Gastrocnemius medialis (tissue), 4 donors: ENCODE data around the gene TRPC3. TPM values are rescaled to one million over a fixed set of nuclear protein-coding genes. Genes with fewer than 3 reads are reported as not detected.
A peak's percentile ranks its signal among the peaks of the same experiment; 100 is the strongest.

Source experiments
- ATAC-seq, 2 donors: fragments of 150-250 bp; one replicate each; pipeline ENCODE4 v1.9.1; 2016
- DNase-seq, 2 donors: peaks; one replicate each; pipeline ENCODE4 v3.0.0-alpha.2; 2019
- H3K27ac ChIP-seq, 4 donors: fragments of 200-600 bp; sonication (generic); 1 replicate in 1 of 4; 2 replicates in 3 of 4; pipeline ENCODE4 v1.5.1; 2016 to 2018; ENCODE audit warnings: mild to moderate bottlenecking in 2 of 4, moderate library complexity in 1 of 4
- H3K27me3 ChIP-seq, 3 donors: fragments of 200-600 bp; sonication (generic) in 2 of 3; 1 replicate in 1 of 3; 2 replicates in 2 of 3; pipeline versions ENCODE4 v1.5.1 to v1.6.0; 2016 to 2019; ENCODE audit warnings: mild to moderate bottlenecking in 1 of 3, moderate library complexity in 1 of 3
- H3K36me3 ChIP-seq, 2 donors: fragments of 200-600 bp; sonication (generic) in 1 of 2; one replicate each; pipeline ENCODE4 v1.5.1; 2017 to 2018
- H3K4me1 ChIP-seq, 2 donors: fragments of 200-600 bp; sonication (generic) in 1 of 2; one replicate each; pipeline ENCODE4 v1.5.1; 2016 to 2017; ENCODE audit warnings: mild to moderate bottlenecking in 2 of 2
- H3K4me3 ChIP-seq, 4 donors: fragments of 200-600 bp; sonication (generic) in 3 of 4; 1 replicate in 1 of 4; 2 replicates in 3 of 4; pipeline ENCODE4 v1.5.1; 2016 to 2019; ENCODE audit warnings: mild to moderate bottlenecking in 2 of 4
- H3K9me3 ChIP-seq, 3 donors: fragments of 200-600 bp; sonication (generic) in 2 of 3; 1 replicate in 1 of 3; 2 replicates in 2 of 3; pipeline ENCODE4 v1.5.1; 2016 to 2019
- CTCF ChIP-seq, 5 experiments: fragments of 450-650 bp in 3 of 5; fragments of 200-600 bp in 2 of 5; sonication (generic) in 2 of 5; IDR thresholded peaks in 4 of 5; conservative IDR thresholded peaks in 1 of 5; 1 replicate in 4 of 5; 2 replicates in 1 of 5; pipeline ENCODE4 v1.5.1; 2016 to 2019; ENCODE audit warnings: antibody characterized with exemption in 5 of 5, mild to moderate bottlenecking in 3 of 5, moderate library complexity in 3 of 5
- POLR2A ChIP-seq, 2 donors: fragments of 450-650 bp; IDR thresholded peaks; one replicate each; pipeline ENCODE4 v1.6.1; 2017; ENCODE audit warnings: antibody characterized with exemption in 2 of 2, mild to moderate bottlenecking in 2 of 2, moderate library complexity in 2 of 2
- in situ Hi-C, 4 donors: fragments of 200-750 bp; cut with MboI; loops; one replicate each; pipeline versions ENCODE4 v1.15.0 to v1.8.0; 2017; ENCODE audit warnings: low sequenced_read_pairs in 4 of 4
- intact Hi-C: fragments of 100-400 bp; cut with DNase I; formaldehyde crosslinking; loops from one replicate; pipeline ENCODE4 v1.15.1; 2023; ENCODE audit warnings: low total_unique reads
- total RNA-seq, 4 donors: library from RNA; depleted of rRNA; stranded (reverse); fragments of >200 nt; gene quantifications; one replicate each; pipeline versions ENCODE4 v1.1.0 to v1.2.3, GENCODE V29; 2016

The TRPC3 gene
- total RNA-seq = under 1 TPM in 1 of 4 donors, not detected in 3; 0.09 TPM

- no peaks in the 10 kb centered on the region for H3K9me3 ChIP-seq
- peak in 1 of 2 donors; percentile 16 for ATAC-seq
- intact Hi-C loops = loop anchor here (2.0 kb wide), 1 partner anchor 267 kb away; no protein-coding TSS in a partner anchor
- in situ Hi-C loops = no loop called here
- peaks cover 21 to 33% (median 26%) of the 10 kb centered on the region in 3 donors for H3K27me3 ChIP-seq
- TF ChIP-seq POLR2A (IDR thresholded peaks at IDR 0.05) = no peak
- no peak for TF ChIP-seq CTCF (IDR thresholded peaks at IDR 0.05 in 4 of 5, conservative IDR thresholded peaks at IDR 0.05 in 1 of 5)
- H3K36me3 ChIP-seq = no peaks in the 10 kb centered on the region
- peak within 1 kb of the TSS in 1 of 4 donors; percentile 24 for H3K27ac ChIP-seq
- peak within 1 kb of the TSS; percentile 53 to 58 (median 54) for H3K4me3 ChIP-seq
- peaks cover 0 to 8% of the 10 kb centered on the region in 2 donors for H3K4me1 ChIP-seq
- DNase-seq = peak in 1 of 2 donors; percentile 11
These were observed at the start of gene TRPC3 for GRCh38 chr4:121951521-121952110. Gene TRPC3, minus strand, starts transcription at chr4:121952060. Its CDS starts 380 bp downstream, at chr4:121951680.

- in situ Hi-C loops (no loop called here), intact Hi-C loops (no loop called here)
- no peak for ATAC-seq
- H3K4me3 ChIP-seq = no peak overlapping the region
- DNase-seq = no peak
- no peaks in the 10 kb centered on the region for H3K36me3 ChIP-seq
- no peak overlapping the region for H3K27ac ChIP-seq
- no peak for TF ChIP-seq POLR2A (IDR thresholded peaks at IDR 0.05)
- TF ChIP-seq CTCF (IDR thresholded peaks at IDR 0.05 in 4 of 5, conservative IDR thresholded peaks at IDR 0.05 in 1 of 5) = no peak
- H3K4me1 ChIP-seq = no peaks in the 10 kb centered on the region
- H3K9me3 ChIP-seq = no peaks in the 10 kb centered on the region
- H3K27me3 ChIP-seq = no peaks in the 10 kb centered on the region
These were observed 49.0 kb upstream of the TRPC3 start for GRCh38 chr4:122000849-122001248.

GRCh38 chr4:121998024-121998423 is 46.2 kb upstream of the TRPC3 start:
- intact Hi-C loops (no loop called here), in situ Hi-C loops (no loop called here)
- no peak for TF ChIP-seq CTCF (IDR thresholded peaks at IDR 0.05 in 4 of 5, conservative IDR thresholded peaks at IDR 0.05 in 1 of 5)
- no peak for TF ChIP-seq POLR2A (IDR thresholded peaks at IDR 0.05)
- no peaks in the 10 kb centered on the region for H3K27me3 ChIP-seq
- no peak for ATAC-seq
- no peak for DNase-seq
- H3K36me3 ChIP-seq = no peaks in the 10 kb centered on the region
- no peaks in the 10 kb centered on the region for H3K4me1 ChIP-seq
- no peaks in the 10 kb centered on the region for H3K9me3 ChIP-seq
- H3K27ac ChIP-seq = no peak overlapping the region
- no peak overlapping the region for H3K4me3 ChIP-seq

DNA sequence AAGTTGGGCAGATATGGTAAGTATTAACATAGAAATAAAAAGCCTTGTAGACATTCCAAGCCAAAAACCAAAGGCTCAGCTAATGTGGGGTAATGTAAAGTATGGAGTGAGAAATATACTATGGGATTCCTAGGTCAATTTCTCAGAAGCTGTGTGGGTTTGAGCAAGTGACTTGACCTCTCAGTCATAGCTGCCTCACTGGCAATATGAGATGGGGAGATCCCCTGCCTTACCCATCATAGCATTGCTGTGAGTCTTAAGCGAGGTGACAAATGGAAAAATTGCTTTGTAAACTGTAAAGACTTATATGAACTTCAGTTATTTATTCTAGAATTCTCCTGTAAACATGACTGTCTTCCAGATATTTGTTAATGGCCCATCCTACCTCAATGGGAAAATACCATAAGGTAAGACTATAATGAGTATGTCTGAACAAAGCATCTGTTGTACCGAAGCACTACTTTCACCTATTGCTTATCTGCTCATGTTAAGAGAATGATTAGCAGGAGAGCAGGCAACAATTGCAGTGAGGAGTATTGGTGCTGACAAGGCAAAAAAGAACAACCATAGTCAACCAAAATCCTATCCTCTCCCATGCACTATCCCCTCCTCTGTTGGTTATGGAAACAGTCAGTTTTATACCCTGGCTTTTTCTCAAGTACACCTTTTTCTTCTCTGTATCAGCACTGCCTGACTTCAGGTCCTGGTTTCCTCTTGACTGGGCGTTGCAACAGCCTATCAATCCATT is 44.1 kb upstream of the TRPC3 start:
- Histone ChIP-seq H3K36me3 (no peaks in the 10 kb centered on the region), H3K4me3 (no peak overlapping the region), H3K27me3 (no peaks in the 10 kb centered on the region), H3K9me3 (no peaks in the 10 kb centered on the region), H3K4me1 (no peaks in the 10 kb centered on the region), H3K27ac (no peak overlapping the region)
- intact Hi-C loops (no loop called here), in situ Hi-C loops (no loop called here)
- ATAC-seq (no peak), DNase-seq (no peak)
- TF ChIP-seq POLR2A (IDR thresholded peaks at IDR 0.05) (no peak), CTCF (IDR thresholded peaks at IDR 0.05 in 4 of 5, conservative IDR thresholded peaks at IDR 0.05 in 1 of 5) (no peak)
